ENCODE results near the gene POLR2E. TPM values are rescaled to one million over a fixed set of nuclear protein-coding genes. Genes with fewer than 3 reads are reported as not detected.

The POLR2E gene
- polyA plus RNA-seq, 1 experiment: 292 TPM

- Histone ChIP-seq H3K36me3 (ENCODE audit: control insufficient read depth, insufficient read depth, low read length) (peaks cover 32% of the 10 kb centered on the region), H3K4me3 (ENCODE audit: low read depth, low read length) (no peak overlapping the region), H3K27me3 (ENCODE audit: control insufficient read depth, insufficient read depth, low read length) (no peaks in the 10 kb centered on the region)
- ChIA-PET CTCF (interaction anchor here (1.3 kb wide), 1 partner anchor 23 kb away, joined by 4 read pairs; no protein-coding TSS in a partner anchor), POLR2A (interaction anchor here (0.5 kb wide), 1 partner anchor 10 kb away, joined by 5 read pairs; no protein-coding TSS in a partner anchor)
- TF ChIP-seq CTCF (IDR thresholded peaks at IDR 0.05; ENCODE audit: insufficient read depth, low read depth, low read length): no peak
- no peak for DNase-seq (ENCODE audit: low read depth)
These were observed 7.3 kb downstream of the POLR2E start for GRCh38 chr19:1087813-1088415.

- no peak for TF ChIP-seq CTCF (IDR thresholded peaks at IDR 0.05; ENCODE audit: insufficient read depth, low read depth, low read length)
- no peak for DNase-seq (ENCODE audit: low read depth)
- ChIA-PET CTCF (interaction anchor here (0.7 kb wide), 1 partner anchor 180 kb away, joined by 3 read pairs; no protein-coding TSS in a partner anchor), POLR2A (no interaction called here)
- no peaks in the 10 kb centered on the region for H3K27me3 ChIP-seq (ENCODE audit: control insufficient read depth, insufficient read depth, low read length)
- peaks cover 26% of the 10 kb centered on the region for H3K36me3 ChIP-seq (ENCODE audit: control insufficient read depth, insufficient read depth, low read length)
- no peak overlapping the region for H3K4me3 ChIP-seq (ENCODE audit: low read depth, low read length)
These were observed 8.6 kb downstream of the POLR2E start for GRCh38 chr19:1086613-1087012.

- no peak overlapping the region for H3K4me3 ChIP-seq (ENCODE audit: low read depth, low read length)
- H3K36me3 ChIP-seq (ENCODE audit: control insufficient read depth, insufficient read depth, low read length): peaks cover 22% of the 10 kb centered on the region
- TF ChIP-seq CTCF (IDR thresholded peaks at IDR 0.05; ENCODE audit: insufficient read depth, low read depth, low read length): no peak
- CTCF ChIA-PET: no interaction called here
- no peaks in the 10 kb centered on the region for H3K27me3 ChIP-seq (ENCODE audit: control insufficient read depth, insufficient read depth, low read length)
- POLR2A ChIA-PET: no interaction called here
- DNase-seq (ENCODE audit: low read depth): no peak
These were observed 9.3 kb downstream of the POLR2E start for GRCh38 chr19:1085676-1086442.

- CTCF ChIA-PET: no interaction called here
- POLR2A ChIA-PET: no interaction called here
- no peaks in the 10 kb centered on the region for H3K27me3 ChIP-seq (ENCODE audit: control insufficient read depth, insufficient read depth, low read length)
- H3K4me3 ChIP-seq (ENCODE audit: low read depth, low read length): no peak overlapping the region
- peaks cover 19% of the 10 kb centered on the region for H3K36me3 ChIP-seq (ENCODE audit: control insufficient read depth, insufficient read depth, low read length)
- DNase-seq (ENCODE audit: low read depth): no peak
- TF ChIP-seq CTCF (IDR thresholded peaks at IDR 0.05; ENCODE audit: insufficient read depth, low read depth, low read length): no peak
These were observed 10.0 kb downstream of the POLR2E start for GRCh38 chr19:1085053-1085658.
